ENCODE data around the gene KDF1.
A peak's percentile ranks its signal among the peaks of the same experiment; 100 is the strongest.
"Not testable (repeated sequence)": the region's sequence is repeated elsewhere in the genome, so short reads cannot be mapped to it uniquely, and the experiment has no call there.

Gene KDF1

GRCh38 chr1:26993237-26994019 lies 33.2 kb upstream of the KDF1 start, which contains the start of gene TRNP1:
TSS of gene TRNP1 (plus strand) at chr1:26993692. CDS start at chr1:26993787, 95 bp downstream.
- no peaks in the 10 kb centered on the region for H3K9me3 ChIP-seq (ENCODE audit: control insufficient read depth, insufficient read depth, low read length)
- H3K27me3 ChIP-seq (ENCODE audit: control insufficient read depth, insufficient read depth, low read length): no peaks in the 10 kb centered on the region
- WGBS (ENCODE audit: insufficient coverage, insufficient read length): no CpG with 5 or more reads among the region's 61 CpGs
- DNase-seq (ENCODE audit: low read depth, low spot score): no peak
- no peak within 1 kb of the TSS for H3K27ac ChIP-seq (ENCODE audit: low read length)
- H3K4me1 ChIP-seq (ENCODE audit: control insufficient read depth, insufficient read depth, low read length): peaks cover 3% of the 10 kb centered on the region
- no peaks in the 10 kb centered on the region for H3K36me3 ChIP-seq (ENCODE audit: control insufficient read depth, insufficient read depth, low read length)
- H3K4me3 ChIP-seq (ENCODE audit: low read length): peak within 1 kb of the TSS; percentile 91

DNA sequence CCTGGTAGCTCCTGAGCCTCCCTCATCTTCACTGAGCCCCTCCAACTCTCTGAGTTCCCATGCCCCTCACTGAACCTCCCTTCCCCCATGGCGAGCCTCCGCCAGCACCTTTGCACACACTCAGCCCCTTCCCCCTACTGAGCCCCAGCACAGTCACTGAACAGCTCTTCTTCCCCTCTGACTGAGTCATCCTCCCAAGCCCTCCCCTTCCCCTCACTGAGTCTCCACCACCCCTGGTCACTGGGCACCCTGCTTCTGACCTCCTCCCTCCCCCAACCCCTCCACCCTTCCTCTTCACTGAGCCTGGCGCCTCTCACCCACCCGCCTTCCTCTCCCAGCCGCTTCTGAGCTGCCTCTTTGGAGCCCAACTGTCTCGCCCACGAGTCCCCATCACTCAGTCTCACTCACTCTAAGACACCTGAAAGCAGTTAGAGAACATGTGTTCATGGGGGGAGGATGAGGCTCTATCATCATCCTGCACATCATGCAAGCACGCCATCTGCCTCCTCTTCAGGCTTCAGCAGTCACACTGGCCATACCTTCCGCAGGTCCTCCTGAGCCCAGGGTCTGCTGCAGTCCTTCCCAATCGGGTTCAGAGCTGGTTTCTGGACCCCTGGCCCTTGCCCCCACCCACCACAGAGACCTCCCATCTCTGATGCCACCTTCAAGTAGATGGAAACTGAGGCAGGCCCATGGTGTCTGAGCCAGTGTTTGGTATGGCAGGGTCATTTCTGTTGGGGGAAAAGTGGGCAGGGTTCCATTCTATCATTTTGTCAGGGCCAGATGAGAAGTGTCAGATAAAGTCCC lies 31.2 kb upstream of the KDF1 start:
- Histone ChIP-seq H3K27me3 (ENCODE audit: control insufficient read depth, insufficient read depth, low read length) (no peaks in the 10 kb centered on the region), H3K4me3 (ENCODE audit: low read length) (no peak overlapping the region), H3K27ac (ENCODE audit: low read length) (no peak overlapping the region), H3K9me3 (ENCODE audit: control insufficient read depth, insufficient read depth, low read length) (no peaks in the 10 kb centered on the region), H3K4me1 (ENCODE audit: control insufficient read depth, insufficient read depth, low read length) (peaks cover 2% of the 10 kb centered on the region; the same call in 1 of the 2 replicates), H3K36me3 (ENCODE audit: control insufficient read depth, insufficient read depth, low read length) (no peaks in the 10 kb centered on the region)
- no peak for DNase-seq (ENCODE audit: low read depth, low spot score)
- WGBS (ENCODE audit: insufficient coverage, insufficient read length): no CpG with 5 or more reads among the region's 10 CpGs

GRCh38 chr1:26989403-26990109 lies 29.3 kb upstream of the KDF1 start:
- not testable (repeated sequence) for H3K27ac ChIP-seq (ENCODE audit: low read length); H3K27me3 ChIP-seq (ENCODE audit: control insufficient read depth, insufficient read depth, low read length); H3K4me1 ChIP-seq (ENCODE audit: control insufficient read depth, insufficient read depth, low read length); H3K36me3 ChIP-seq (ENCODE audit: control insufficient read depth, insufficient read depth, low read length); H3K4me3 ChIP-seq (ENCODE audit: low read length); H3K9me3 ChIP-seq (ENCODE audit: control insufficient read depth, insufficient read depth, low read length); DNase-seq (ENCODE audit: low read depth, low spot score)
- no CpG with 5 or more reads among the region's 12 CpGs for WGBS (ENCODE audit: insufficient coverage, insufficient read length)

DNA sequence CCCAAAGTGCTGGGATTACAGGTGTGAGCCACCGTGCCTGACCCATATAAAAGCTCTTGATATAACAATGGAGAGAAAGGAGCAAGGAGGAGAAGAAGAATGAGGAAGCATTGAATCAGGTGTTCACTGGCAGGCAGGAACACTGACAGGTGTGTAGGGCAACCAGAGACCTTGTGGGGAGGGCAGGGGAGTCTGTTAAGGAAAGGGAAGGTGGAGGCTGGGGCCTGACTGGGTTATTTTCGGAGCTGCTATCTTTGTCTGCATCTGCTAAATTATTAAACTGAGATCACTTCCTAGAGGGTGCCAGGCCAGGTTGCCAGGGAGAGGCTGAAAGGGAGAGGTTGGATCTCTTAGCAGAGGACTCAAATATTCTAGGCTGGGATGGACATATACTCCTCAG lies 26.4 kb upstream of the KDF1 start:
- Histone ChIP-seq H3K27me3 (ENCODE audit: control insufficient read depth, insufficient read depth, low read length) (no peaks in the 10 kb centered on the region), H3K9me3 (ENCODE audit: control insufficient read depth, insufficient read depth, low read length) (no peaks in the 10 kb centered on the region), H3K27ac (ENCODE audit: low read length) (no peak overlapping the region), H3K4me1 (ENCODE audit: control insufficient read depth, insufficient read depth, low read length) (peaks cover 2% of the 10 kb centered on the region; the same call in 1 of the 2 replicates), H3K36me3 (ENCODE audit: control insufficient read depth, insufficient read depth, low read length) (no peaks in the 10 kb centered on the region), H3K4me3 (ENCODE audit: low read length) (no peak overlapping the region)
- DNase-seq (ENCODE audit: low read depth, low spot score): no peak
- no CpG with 5 or more reads among the region's 2 CpGs for WGBS (ENCODE audit: insufficient coverage, insufficient read length)

GRCh38 chr1:26984291-26984690 lies 24.0 kb upstream of the KDF1 start:
- no CpG with 5 or more reads among the region's 8 CpGs for WGBS (ENCODE audit: insufficient coverage, insufficient read length)
- no peaks in the 10 kb centered on the region for H3K4me1 ChIP-seq (ENCODE audit: control insufficient read depth, insufficient read depth, low read length)
- no peaks in the 10 kb centered on the region for H3K36me3 ChIP-seq (ENCODE audit: control insufficient read depth, insufficient read depth, low read length)
- H3K4me3 ChIP-seq (ENCODE audit: low read length): no peak overlapping the region
- H3K9me3 ChIP-seq (ENCODE audit: control insufficient read depth, insufficient read depth, low read length): no peaks in the 10 kb centered on the region
- H3K27me3 ChIP-seq (ENCODE audit: control insufficient read depth, insufficient read depth, low read length): no peaks in the 10 kb centered on the region
- H3K27ac ChIP-seq (ENCODE audit: low read length): no peak overlapping the region
- DNase-seq (ENCODE audit: low read depth, low spot score): no peak

DNA sequence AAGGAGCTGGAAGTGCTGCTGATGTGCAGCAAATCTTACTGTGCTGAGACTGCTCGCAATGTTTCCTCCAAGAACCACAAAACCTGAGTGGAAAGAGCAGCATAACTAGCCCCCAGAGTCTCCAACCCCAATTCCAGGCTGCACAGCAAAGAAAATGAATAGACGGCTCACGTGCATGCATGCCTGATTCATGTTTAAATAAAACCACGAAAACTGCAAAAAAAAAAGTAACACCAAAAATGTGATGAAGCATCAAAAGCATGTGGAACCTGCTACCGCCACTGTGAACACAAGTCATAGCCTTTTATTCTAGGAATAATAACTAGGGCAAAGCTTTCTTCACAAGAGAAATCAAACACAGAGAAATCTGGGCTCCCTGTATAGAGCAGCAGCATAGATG lies 23.6 kb upstream of the KDF1 start:
- Histone ChIP-seq H3K36me3 (ENCODE audit: control insufficient read depth, insufficient read depth, low read length) (no peaks in the 10 kb centered on the region), H3K4me3 (ENCODE audit: low read length) (no peak overlapping the region), H3K9me3 (ENCODE audit: control insufficient read depth, insufficient read depth, low read length) (no peaks in the 10 kb centered on the region), H3K4me1 (ENCODE audit: control insufficient read depth, insufficient read depth, low read length) (no peaks in the 10 kb centered on the region), H3K27me3 (ENCODE audit: control insufficient read depth, insufficient read depth, low read length) (no peaks in the 10 kb centered on the region), H3K27ac (ENCODE audit: low read length) (no peak overlapping the region)
- DNase-seq (ENCODE audit: low read depth, low spot score): no peak
- no CpG with 5 or more reads among the region's 5 CpGs for WGBS (ENCODE audit: insufficient coverage, insufficient read length)

DNA sequence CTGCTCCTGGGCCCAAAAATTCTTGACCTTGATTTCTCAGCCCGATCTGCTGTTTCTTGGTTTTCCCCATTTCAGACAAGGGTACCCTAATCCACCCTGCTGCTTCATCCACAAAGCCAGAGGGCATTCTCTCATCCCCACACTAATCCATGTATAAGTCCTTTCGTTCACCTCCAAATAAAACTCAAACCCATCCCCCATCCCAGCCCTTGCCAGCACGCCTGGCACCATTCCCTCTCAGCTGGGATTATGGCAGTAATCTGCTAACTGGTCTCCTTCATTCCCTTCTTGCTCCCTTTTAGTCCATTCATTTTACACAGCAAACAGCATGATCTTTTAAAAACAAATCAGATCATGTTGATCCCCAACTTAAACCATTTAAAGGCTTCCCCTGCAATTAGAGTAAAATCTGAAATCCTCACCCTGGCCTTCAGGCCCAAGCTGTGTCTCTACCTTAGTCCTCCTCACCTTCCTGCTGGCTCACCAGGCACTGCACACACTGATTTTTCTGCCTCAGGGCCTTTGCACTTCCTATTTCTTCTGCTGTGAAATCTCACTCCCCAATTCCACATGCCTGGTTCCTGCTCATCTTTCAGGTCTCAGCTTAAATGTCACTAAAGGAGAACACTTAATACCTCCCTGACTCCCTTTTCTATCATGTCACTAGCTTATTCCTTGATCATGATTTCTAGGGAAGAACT lies 21.0 kb upstream of the KDF1 start:
- H3K27me3 ChIP-seq (ENCODE audit: control insufficient read depth, insufficient read depth, low read length): no peaks in the 10 kb centered on the region
- H3K27ac ChIP-seq (ENCODE audit: low read length): no peak overlapping the region
- whole genome bisulfite sequencing (ENCODE audit: insufficient coverage, insufficient read length): 100% methylated on average over 1 of the region's 3 CpGs
- H3K36me3 ChIP-seq (ENCODE audit: control insufficient read depth, insufficient read depth, low read length): no peaks in the 10 kb centered on the region
- no peaks in the 10 kb centered on the region for H3K9me3 ChIP-seq (ENCODE audit: control insufficient read depth, insufficient read depth, low read length)
- no peak overlapping the region for H3K4me3 ChIP-seq (ENCODE audit: low read length)
- no peak for DNase-seq (ENCODE audit: low read depth, low spot score)
- no peaks in the 10 kb centered on the region for H3K4me1 ChIP-seq (ENCODE audit: control insufficient read depth, insufficient read depth, low read length)

- no peaks in the 10 kb centered on the region for H3K4me1 ChIP-seq (ENCODE audit: control insufficient read depth, insufficient read depth, low read length)
- H3K27me3 ChIP-seq (ENCODE audit: control insufficient read depth, insufficient read depth, low read length): no peaks in the 10 kb centered on the region
- DNase-seq (ENCODE audit: low read depth, low spot score): no peak
- H3K4me3 ChIP-seq (ENCODE audit: low read length): no peak overlapping the region
- H3K27ac ChIP-seq (ENCODE audit: low read length): no peak overlapping the region
- no peaks in the 10 kb centered on the region for H3K9me3 ChIP-seq (ENCODE audit: control insufficient read depth, insufficient read depth, low read length)
- WGBS (ENCODE audit: insufficient coverage, insufficient read length): no CpG with 5 or more reads among the region's 2 CpGs
- H3K36me3 ChIP-seq (ENCODE audit: control insufficient read depth, insufficient read depth, low read length): no peaks in the 10 kb centered on the region
These were observed 18.6 kb upstream of the KDF1 start for GRCh38 chr1:26978901-26979300.

DNA sequence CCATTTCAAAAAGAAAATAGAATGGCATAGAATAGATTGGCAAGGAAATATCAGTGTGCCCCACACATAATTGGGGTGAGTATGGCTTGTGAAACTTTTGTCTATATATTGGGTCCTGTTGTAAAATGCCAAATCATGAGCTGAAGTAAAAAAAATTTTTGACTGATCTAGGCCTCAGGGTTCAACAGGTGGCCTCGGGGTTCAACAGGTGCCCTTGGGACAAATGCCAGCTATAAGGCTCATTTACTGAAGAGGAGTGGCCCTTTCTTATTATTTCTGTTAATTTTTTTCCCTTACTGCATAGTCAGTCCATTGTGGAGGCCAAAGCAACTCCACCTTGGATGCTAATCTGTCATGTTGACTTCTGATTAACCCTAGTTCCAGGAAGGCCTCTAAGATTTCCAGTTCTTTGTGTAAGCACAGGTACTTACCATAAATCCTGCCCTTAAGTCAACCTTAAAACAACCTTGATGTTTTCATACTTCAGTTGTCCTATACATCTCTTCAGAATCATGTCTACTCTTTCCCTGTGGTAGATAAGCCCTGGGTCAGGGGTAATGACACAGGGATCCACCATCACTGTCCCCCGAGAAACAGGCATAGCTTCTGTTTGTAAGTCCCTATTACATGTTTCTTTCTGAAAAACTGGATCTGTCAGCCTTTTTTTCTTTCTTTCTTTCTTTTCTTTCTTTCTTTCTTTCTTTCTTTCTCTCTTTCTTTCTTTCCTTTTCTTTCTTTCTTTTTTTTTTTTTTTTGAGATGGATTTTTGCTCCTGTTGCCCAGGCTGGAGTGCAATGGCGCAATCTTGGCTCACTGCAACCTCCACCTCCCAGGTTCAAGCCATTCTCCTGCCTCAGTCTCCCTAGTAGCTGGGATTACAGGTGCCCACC lies 16.6 kb upstream of the KDF1 start:
- Histone ChIP-seq H3K27ac (ENCODE audit: low read length) (no peak overlapping the region), H3K27me3 (ENCODE audit: control insufficient read depth, insufficient read depth, low read length) (no peaks in the 10 kb centered on the region), H3K9me3 (ENCODE audit: control insufficient read depth, insufficient read depth, low read length) (no peaks in the 10 kb centered on the region), H3K4me3 (ENCODE audit: low read length) (no peak overlapping the region), H3K4me1 (ENCODE audit: control insufficient read depth, insufficient read depth, low read length) (no peaks in the 10 kb centered on the region), H3K36me3 (ENCODE audit: control insufficient read depth, insufficient read depth, low read length) (no peaks in the 10 kb centered on the region)
- DNase-seq (ENCODE audit: low read depth, low spot score): no peak
- WGBS (ENCODE audit: insufficient coverage, insufficient read length): no CpG with 5 or more reads among the region's 3 CpGs

All from iPS DF 6.9 (cell line).